Neural cell (in vitro differentiated cells): ENCODE data around the gene PREX1.

Experiments used
- CTCF ChIP-seq: fragments of 450-650 bp; IDR thresholded peaks from 2 replicates; pipeline ENCODE4 v1.5.1; 2014; ENCODE audit warnings: antibody characterized with exemption, mild to moderate bottlenecking, moderate library complexity; ENCODE audit not compliant: poor library complexity, severe bottlenecking
- POLR2AphosphoS5 ChIP-seq: IDR thresholded peaks from 2 replicates; pipeline ENCODE4 v1.6.1; 2012
- RAD21 ChIP-seq: fragments of 450-650 bp; conservative IDR thresholded peaks from 2 replicates; pipeline ENCODE4 v1.6.1; 2014; ENCODE audit warnings: antibody characterized with exemption, mild to moderate bottlenecking, moderate library complexity
- TAF1 ChIP-seq: IDR thresholded peaks from 2 replicates; pipeline ENCODE4 v1.6.1; 2012; ENCODE audit warnings: low read depth

- TF ChIP-seq POLR2AphosphoS5: no peak
- no peak for TF ChIP-seq CTCF
- TF ChIP-seq RAD21: no peak
- no peak for TF ChIP-seq TAF1
These were observed 56.9 kb downstream of the PREX1 start for GRCh38 chr20:48770700-48771442.
